Breast epithelium (tissue), 4 donors: ENCODE data around the gene MGAT4A. TPM values are rescaled to one million over a fixed set of nuclear protein-coding genes. Genes with fewer than 3 reads are reported as not detected.

ENCODE experiments used
- DNase-seq, 2 donors: peaks; one replicate each; pipeline ENCODE4 v3.0.0-alpha.2; 2019; ENCODE audit warnings: low spot score in 2 of 2
- H3K27ac ChIP-seq, 2 donors: fragments of 200-600 bp; sonication (generic) in 1 of 2; one replicate each; pipeline ENCODE4 v1.5.1; 2016 to 2019; ENCODE audit warnings: mild to moderate bottlenecking in 1 of 2
- H3K27me3 ChIP-seq, 2 donors: fragments of 200-600 bp; sonication (generic) in 1 of 2; one replicate each; pipeline versions ENCODE4 v1.5.1 to v1.6.0; 2017 to 2019; ENCODE audit warnings: control low read depth in 1 of 2, mild to moderate bottlenecking in 1 of 2
- H3K36me3 ChIP-seq: fragments of 200-600 bp; one replicate; pipeline ENCODE4 v1.5.1; 2019
- H3K4me1 ChIP-seq, 2 donors: fragments of 200-600 bp; sonication (generic); one replicate each; pipeline ENCODE4 v1.5.1; 2016 to 2019; ENCODE audit warnings: control low read depth in 1 of 2
- H3K4me3 ChIP-seq, 3 donors: fragments of 200-600 bp; sonication (generic); 1 replicate in 2 of 3; 2 replicates in 1 of 3; pipeline ENCODE4 v1.5.1; 2016 to 2019; ENCODE audit warnings: mild to moderate bottlenecking in 3 of 3, moderate library complexity in 2 of 3
- H3K9me3 ChIP-seq, 2 donors: fragments of 200-600 bp; sonication (generic) in 1 of 2; one replicate each; pipeline ENCODE4 v1.5.1; 2016 to 2019; ENCODE audit warnings: control low read depth in 1 of 2
- CTCF ChIP-seq, 3 donors: fragments of 450-650 bp; IDR thresholded peaks; one replicate each; pipeline ENCODE4 v1.5.1; 2016 to 2017; ENCODE audit warnings: antibody characterized with exemption in 3 of 3, mild to moderate bottlenecking in 3 of 3, moderate library complexity in 3 of 3
- POLR2A ChIP-seq: fragments of 450-650 bp; IDR thresholded peaks from one replicate; pipeline ENCODE4 v1.6.1; 2016; ENCODE audit warnings: antibody characterized with exemption, mild to moderate bottlenecking, moderate library complexity
- POLR2AphosphoS5 ChIP-seq, 3 donors: sonication (generic); formaldehyde crosslinking; IDR thresholded peaks; one replicate each; pipeline ENCODE4 v1.6.1; 2017; ENCODE audit warnings: antibody characterized with exemption in 3 of 3
- intact Hi-C: fragments of 100-400 bp; cut with DNase I; formaldehyde crosslinking; loops from one replicate; pipeline ENCODE4 v1.15.1; 2023; ENCODE audit warnings: low total_unique reads
- total RNA-seq, 3 donors: library from RNA; depleted of rRNA; stranded (reverse); fragments of >200 nt; gene quantifications; one replicate each; pipeline ENCODE4 v1.1.0, GENCODE V29; 2016

MGAT4A gene
- total RNA-seq, 3 donors from 2014 or later, result 28.6 to 41.1 (median 34.4) TPM

- H3K4me3 ChIP-seq, result no peak overlapping the region
- TF ChIP-seq POLR2AphosphoS5 (IDR thresholded peaks at IDR 0.05), result no peak
- TF ChIP-seq CTCF (IDR thresholded peaks at IDR 0.05), result no peak
- no peak for TF ChIP-seq POLR2A
- intact Hi-C loops, result no loop called here
- no peak for DNase-seq
- H3K9me3 ChIP-seq, result no peaks in the 10 kb centered on the region
- no peaks in the 10 kb centered on the region for H3K4me1 ChIP-seq
- no peaks in the 10 kb centered on the region for H3K27me3 ChIP-seq
- no peak overlapping the region for H3K27ac ChIP-seq
- peaks cover 3% of the 10 kb centered on the region for H3K36me3 ChIP-seq
Observed at GRCh38 chr2:98583276-98583675, 147.7 kb downstream of the MGAT4A start.

- Histone ChIP-seq H3K36me3 (peaks cover 3% of the 10 kb centered on the region), H3K27ac (no peak overlapping the region), H3K4me3 (no peak overlapping the region), H3K9me3 (no peaks in the 10 kb centered on the region), H3K4me1 (no peaks in the 10 kb centered on the region), H3K27me3 (no peaks in the 10 kb centered on the region)
- no peak for DNase-seq
- TF ChIP-seq POLR2AphosphoS5 (IDR thresholded peaks at IDR 0.05) (no peak), POLR2A (no peak), CTCF (IDR thresholded peaks at IDR 0.05) (no peak)
- intact Hi-C loops, result no loop called here
Observed at GRCh38 chr2:98582523-98582922, 148.4 kb downstream of the MGAT4A start.

- Histone ChIP-seq H3K36me3 (peaks cover 3% of the 10 kb centered on the region), H3K4me3 (no peak overlapping the region), H3K9me3 (no peaks in the 10 kb centered on the region), H3K27me3 (no peaks in the 10 kb centered on the region), H3K4me1 (no peaks in the 10 kb centered on the region), H3K27ac (no peak overlapping the region)
- DNase-seq, result no peak
- TF ChIP-seq POLR2AphosphoS5 (IDR thresholded peaks at IDR 0.05) (no peak), POLR2A (no peak), CTCF (IDR thresholded peaks at IDR 0.05) (no peak)
- intact Hi-C loops, result no loop called here
Observed at GRCh38 chr2:98580656-98581284, 150.2 kb downstream of the MGAT4A start.

GRCh38 chr2:98579926-98580325 lies 151.0 kb downstream of the MGAT4A start:
- DNase-seq, result no peak
- H3K27ac ChIP-seq, result no peak overlapping the region
- no peak for TF ChIP-seq POLR2A
- TF ChIP-seq CTCF (IDR thresholded peaks at IDR 0.05), result no peak
- TF ChIP-seq POLR2AphosphoS5 (IDR thresholded peaks at IDR 0.05), result no peak
- H3K4me3 ChIP-seq, result no peak overlapping the region
- H3K4me1 ChIP-seq, result no peaks in the 10 kb centered on the region
- H3K36me3 ChIP-seq, result peaks cover 3% of the 10 kb centered on the region
- H3K9me3 ChIP-seq, result no peaks in the 10 kb centered on the region
- no peaks in the 10 kb centered on the region for H3K27me3 ChIP-seq
- intact Hi-C loops, result no loop called here

GRCh38 chr2:98578231-98578630 lies 152.7 kb downstream of the MGAT4A start:
- Histone ChIP-seq H3K36me3 (no peaks in the 10 kb centered on the region), H3K27me3 (no peaks in the 10 kb centered on the region), H3K27ac (no peak overlapping the region), H3K9me3 (no peaks in the 10 kb centered on the region), H3K4me3 (no peak overlapping the region), H3K4me1 (no peaks in the 10 kb centered on the region)
- DNase-seq, result no peak
- no peak for TF ChIP-seq CTCF (IDR thresholded peaks at IDR 0.05)
- TF ChIP-seq POLR2AphosphoS5 (IDR thresholded peaks at IDR 0.05), result no peak
- TF ChIP-seq POLR2A, result no peak
- intact Hi-C loops, result no loop called here
